NCI-H345 (cell line): Measurements from ENCODE around the gene MYBPC2.
A peak's percentile ranks its signal among the peaks of the same experiment; 100 is the strongest.
"Not testable (repeated sequence)": the region's sequence is repeated elsewhere in the genome, so short reads cannot be mapped to it uniquely, and the experiment has no call there.

Experiments used
- DNase-seq: peaks from one replicate; lab custom pipeline; 2025; lab: John Stamatoyannopoulos, UW

The MYBPC2 gene

GRCh38 chr19:50432221-50433028 lies at the start of gene MYBPC2:
Gene MYBPC2, plus strand, starts transcription at chr19:50432892. Its CDS starts 62 bp downstream, at chr19:50432954.
- peak; percentile 9 for DNase-seq

- DNase-seq: no peak
Observed at GRCh38 chr19:50383001-50383851, 49.5 kb upstream of the MYBPC2 start.

DNA sequence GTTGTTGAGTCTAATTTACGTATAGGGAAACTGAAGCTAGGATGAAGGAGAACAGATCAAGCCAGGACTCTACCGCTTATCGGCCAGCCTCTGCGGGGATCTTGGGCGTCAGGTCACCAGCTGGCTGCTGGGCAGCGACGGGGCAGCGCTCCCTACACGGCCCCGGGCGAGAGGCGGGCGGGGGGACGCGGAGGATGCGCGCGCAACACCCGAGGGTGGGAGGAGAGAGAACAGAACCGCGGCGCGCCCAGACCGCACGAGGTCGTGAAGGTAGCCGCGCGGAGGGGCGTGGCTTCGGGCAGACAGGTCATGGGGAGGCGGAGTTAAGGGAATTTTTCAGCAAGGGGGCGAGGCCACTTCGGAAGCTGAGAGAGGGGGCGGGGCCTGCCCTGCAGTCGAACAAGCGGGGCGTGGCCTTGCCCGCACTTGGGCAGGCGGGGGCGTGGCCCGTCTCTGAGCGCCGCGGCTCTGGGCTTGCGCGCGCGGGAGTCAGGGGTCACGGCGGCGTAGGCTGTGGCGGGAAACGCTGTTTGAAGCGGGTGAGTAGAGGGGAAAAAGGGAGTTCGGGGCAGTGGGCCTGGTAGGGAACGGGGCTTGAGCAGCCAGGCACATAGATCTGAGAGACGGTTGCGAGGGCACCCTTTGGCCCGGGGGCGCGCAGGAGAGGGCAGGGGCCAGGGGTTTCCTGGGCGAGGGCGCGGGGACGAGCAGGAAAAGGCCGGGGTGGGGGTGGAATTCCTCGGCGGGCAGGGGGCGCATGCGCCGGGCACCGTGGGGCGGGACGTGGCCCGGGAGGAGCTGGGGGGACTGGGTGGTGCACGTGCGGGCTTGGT lies 48.6 kb upstream of the MYBPC2 start, which contains the start of gene POLD1:
POLD1 (plus strand) TSS at position 496 of the 833 bp plus-strand sequence. CDS start 14,505 bp downstream, outside the sequence.
- peak; percentile 96 for DNase-seq

- no peak for DNase-seq
Observed at GRCh38 chr19:50384685-50385535, 47.8 kb upstream of the MYBPC2 start.

DNA sequence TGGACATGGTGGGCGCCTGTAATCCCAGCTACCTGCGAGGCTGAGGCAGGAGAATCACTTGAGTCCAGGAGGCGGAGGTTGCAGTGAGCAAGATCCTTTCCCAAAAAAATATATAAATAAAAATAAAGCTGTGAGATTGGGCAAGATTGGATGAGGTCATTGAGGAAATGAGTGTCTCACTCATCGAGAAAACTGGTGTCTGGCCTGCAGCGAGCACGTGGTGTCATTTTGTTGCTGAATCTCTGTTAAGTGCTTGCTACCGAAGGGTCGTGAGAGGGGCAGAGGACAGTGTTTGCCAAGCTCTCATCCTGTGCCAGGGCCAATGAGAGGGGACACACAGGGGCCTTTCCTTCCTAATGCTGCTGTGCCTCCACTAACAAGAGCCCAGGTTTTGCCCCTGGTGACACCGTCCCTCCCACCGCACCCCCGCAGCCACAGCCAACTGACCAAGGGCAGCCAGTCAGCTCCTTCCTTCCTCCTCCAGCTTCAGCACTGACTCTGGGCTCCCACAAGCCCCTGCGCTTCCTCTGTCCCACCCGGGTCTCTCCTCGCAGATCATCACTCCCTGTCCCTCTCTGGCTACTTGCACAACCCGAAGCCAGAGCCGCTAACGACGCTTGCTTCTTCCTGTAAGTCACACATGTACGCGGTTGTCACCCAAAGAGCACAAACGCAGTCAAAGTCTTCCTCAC lies 45.4 kb upstream of the MYBPC2 start:
- no peak for DNase-seq

- DNase-seq: no peak
Observed at GRCh38 chr19:50387868-50388245, 44.8 kb upstream of the MYBPC2 start.

- DNase-seq: not testable (repeated sequence)
Observed at GRCh38 chr19:50390295-50390694, 42.4 kb upstream of the MYBPC2 start.

- not testable (repeated sequence) for DNase-seq
Observed at GRCh38 chr19:50390952-50391351, 41.7 kb upstream of the MYBPC2 start.

DNA sequence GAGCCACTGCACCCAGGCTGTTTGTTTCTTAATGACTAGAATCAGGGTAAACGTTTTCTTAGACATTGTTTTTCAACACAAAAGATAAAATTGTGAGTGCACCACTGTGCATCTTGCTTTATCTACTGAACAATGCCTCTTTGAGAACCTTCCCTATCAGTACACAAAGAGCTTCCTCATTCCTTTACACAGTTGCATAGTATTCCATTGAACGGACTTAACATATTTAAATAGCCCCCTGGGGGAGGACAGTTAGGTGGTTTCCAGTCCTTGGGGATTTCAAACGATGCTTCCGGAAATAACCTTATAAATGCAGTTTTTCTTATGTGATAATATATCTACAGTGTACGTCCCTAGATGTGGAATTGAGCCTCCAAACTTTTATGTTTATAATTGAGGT lies 39.9 kb upstream of the MYBPC2 start:
- DNase-seq: no peak

- no peak for DNase-seq
Observed at GRCh38 chr19:50393589-50393988, 39.1 kb upstream of the MYBPC2 start.

- DNase-seq: no peak
Observed at GRCh38 chr19:50394017-50394416, 38.7 kb upstream of the MYBPC2 start.

DNA sequence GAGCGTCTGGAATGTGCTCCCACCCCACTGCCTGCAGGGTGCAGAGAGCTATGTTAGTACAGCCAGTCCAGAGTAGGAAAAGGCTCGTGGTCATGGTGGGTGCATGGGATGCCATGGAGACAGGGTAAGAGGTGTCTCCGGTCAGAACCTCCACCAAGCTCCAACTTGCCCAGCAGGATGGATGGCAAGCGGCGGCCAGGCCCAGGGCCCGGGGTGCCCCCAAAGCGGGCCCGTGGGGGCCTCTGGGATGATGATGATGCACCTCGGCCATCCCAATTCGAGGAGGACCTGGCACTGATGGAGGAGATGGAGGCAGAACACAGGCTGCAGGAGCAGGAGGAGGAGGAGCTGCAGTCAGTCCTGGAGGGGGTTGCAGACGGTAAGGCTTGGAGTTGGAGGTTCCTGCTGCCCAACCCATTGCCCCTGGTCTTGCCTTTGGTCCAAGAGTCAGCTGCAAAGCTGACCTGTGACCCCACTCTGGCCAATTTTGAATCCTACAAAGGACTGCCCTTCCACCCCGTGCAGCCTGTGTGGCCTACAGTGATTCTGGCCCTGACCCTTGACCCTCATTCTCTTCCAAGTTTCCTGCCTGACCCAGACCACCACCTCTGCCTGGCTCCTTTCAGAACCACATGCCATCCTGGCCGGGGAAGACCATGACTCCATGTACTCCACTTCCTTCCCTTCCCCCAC lies 33.9 kb upstream of the MYBPC2 start:
- no peak for DNase-seq

- no peak for DNase-seq
Observed at GRCh38 chr19:50399368-50399745, 33.3 kb upstream of the MYBPC2 start.

- DNase-seq: no peak
Observed at GRCh38 chr19:50401605-50402450, 30.9 kb upstream of the MYBPC2 start.

GRCh38 chr19:50402544-50403301 lies 30.0 kb upstream of the MYBPC2 start:
- no peak for DNase-seq

DNA sequence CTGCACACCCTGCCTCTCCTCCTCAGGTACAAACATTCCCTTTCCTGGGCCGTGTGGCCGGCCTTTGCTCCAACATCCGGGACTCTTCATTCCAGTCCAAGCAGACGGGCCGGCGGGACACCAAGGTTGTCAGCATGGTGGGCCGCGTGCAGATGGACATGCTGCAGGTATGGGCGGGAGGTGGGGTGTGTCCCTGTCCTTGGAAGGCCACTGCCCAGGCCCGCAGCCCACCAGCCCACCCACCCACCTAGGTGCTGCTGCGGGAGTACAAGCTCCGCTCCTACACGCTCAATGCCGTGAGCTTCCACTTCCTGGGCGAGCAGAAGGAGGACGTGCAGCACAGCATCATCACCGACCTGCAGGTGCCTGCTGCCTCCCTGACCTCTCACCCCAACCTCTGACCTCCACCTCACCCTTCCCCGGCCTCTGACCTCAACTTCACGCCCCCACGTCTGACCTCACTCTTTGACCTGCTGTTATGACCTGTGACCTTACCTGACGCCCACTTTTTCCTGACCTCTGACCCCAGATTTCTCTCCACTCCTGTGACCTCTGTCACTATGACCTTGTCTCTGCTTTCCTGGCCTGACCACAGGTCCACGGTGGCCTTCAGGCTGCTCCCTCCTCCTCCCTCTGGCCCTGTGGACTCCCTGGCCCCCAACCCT lies 26.4 kb upstream of the MYBPC2 start:
- DNase-seq: no peak

DNA sequence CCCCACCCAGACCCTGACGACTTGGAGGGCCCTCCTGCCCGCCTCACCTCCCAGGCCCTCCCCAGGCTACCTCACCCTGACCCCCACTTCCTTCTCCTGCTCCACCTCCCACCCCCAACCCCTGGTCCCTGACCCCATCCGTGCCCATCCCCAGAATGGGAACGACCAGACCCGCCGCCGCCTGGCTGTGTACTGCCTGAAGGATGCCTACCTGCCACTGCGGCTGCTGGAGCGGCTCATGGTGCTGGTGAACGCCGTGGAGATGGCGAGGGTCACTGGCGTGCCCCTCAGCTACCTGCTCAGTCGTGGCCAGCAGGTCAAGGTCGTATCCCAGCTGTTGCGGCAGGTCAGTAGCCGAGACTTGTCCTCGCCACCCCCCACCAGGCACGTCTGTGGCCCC lies 25.9 kb upstream of the MYBPC2 start:
- DNase-seq: no peak

DNA sequence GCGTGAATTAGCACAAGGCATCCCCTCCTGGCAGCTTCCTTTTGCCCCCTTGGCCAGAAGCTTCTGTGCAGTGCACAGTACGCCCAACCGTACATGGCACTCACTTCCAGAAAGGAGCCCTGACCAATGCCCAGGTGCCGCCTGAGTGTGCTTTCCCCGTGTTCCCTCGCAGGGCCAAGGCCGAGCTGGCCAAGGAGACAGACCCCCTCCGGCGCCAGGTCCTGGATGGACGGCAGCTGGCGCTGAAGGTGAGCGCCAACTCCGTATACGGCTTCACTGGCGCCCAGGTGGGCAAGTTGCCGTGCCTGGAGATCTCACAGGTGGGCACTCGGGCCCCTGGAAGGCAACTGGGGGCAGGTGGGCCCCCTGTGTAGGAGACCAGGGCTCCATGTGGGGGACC lies 23.3 kb upstream of the MYBPC2 start:
- DNase-seq: no peak
